RPMI7951 (cell line): ENCODE data around the gene JPT2. TPM values are rescaled to one million over a fixed set of nuclear protein-coding genes. Genes with fewer than 3 reads are reported as not detected.
"Not testable (repeated sequence)": the region's sequence is repeated elsewhere in the genome, so short reads cannot be mapped to it uniquely, and the experiment has no call there.

Experiments
- DNase-seq: peaks from one replicate; pipeline ENCODE4 v3.0.0-alpha.2; 2012; ENCODE audit warnings: low read depth
- total RNA-seq: library from RNA; depleted of rRNA; stranded (reverse); fragments of >200 nt; shearing (Covaris generic); gene quantifications from 2 replicates; pipeline ENCODE4 v1.2.3, GENCODE V29; 2014

The JPT2 gene
- total RNA-seq, 1 experiment from 2014 or later: 148 TPM

GRCh38 chr16:1674751-1675664, 3.1 kb upstream of the JPT2 start:
- peak; percentile 90 for DNase-seq

DNA sequence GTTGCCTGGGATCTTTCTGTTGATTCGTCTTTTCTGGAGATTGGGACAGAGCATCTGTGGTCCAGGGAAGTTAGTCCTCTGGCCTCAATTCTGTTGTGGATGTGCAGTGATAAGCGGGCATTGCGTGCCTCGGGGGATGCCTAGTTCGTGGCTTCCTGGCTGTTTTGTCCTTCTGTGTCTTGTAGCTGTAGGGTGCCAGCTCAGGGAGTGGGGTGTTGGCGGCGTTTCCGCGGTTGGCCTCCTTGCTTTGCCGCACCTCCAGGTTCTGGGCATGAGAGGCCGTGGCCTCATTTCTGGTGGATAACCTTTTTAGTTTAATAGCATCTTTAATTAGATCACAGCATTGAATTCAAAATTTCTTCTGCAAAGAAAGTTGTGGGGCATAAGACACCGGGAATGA, 1.4 kb upstream of the JPT2 start:
- no peak for DNase-seq

- DNase-seq: no peak
Measured at GRCh38 chr16:1677339-1677738, 740 bp upstream of the JPT2 start.

GRCh38 chr16:1678500-1679098, 520 bp downstream of the JPT2 start:
- DNase-seq: peak; percentile 58

DNA sequence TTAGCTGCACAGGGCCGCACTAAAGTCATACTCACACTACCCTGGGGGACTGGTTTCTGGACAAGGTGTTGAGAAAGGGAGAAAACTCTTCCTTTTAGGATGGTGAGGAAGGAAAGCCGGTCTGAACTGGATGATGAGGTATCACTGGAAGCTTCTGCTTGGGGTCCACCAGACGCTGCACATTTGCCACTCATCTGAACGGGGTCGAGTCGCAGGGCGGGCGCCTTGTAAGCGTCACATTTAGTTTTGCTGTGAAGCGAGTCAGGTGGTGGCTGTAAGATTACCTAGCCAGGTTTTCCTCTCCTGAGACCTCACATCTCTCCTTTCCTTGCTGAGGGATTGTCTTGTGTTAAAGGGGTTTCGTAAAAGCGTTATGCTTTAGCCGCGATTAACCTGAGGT, 2.3 kb downstream of the JPT2 start:
- DNase-seq: no peak

DNA sequence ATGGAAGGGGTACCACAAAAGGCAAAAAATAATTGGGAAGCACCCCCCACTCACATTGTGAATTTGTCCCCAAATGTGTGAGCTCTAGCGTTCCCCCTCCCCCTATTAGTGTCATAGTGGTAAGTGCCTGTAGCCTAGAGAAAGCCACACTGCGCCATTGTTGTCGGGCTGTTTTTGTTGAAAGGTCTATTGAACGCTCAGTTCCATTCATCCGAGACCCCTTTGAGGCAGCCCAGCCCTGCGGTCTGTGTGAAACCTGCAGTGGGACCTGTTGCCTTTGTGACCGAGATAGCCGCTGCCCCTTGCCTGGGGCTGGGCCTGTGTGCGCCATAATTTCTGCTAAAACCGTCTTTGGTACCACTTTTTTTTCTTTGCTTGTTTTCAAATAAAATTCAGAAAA, 3.0 kb downstream of the JPT2 start:
- DNase-seq: no peak

DNA sequence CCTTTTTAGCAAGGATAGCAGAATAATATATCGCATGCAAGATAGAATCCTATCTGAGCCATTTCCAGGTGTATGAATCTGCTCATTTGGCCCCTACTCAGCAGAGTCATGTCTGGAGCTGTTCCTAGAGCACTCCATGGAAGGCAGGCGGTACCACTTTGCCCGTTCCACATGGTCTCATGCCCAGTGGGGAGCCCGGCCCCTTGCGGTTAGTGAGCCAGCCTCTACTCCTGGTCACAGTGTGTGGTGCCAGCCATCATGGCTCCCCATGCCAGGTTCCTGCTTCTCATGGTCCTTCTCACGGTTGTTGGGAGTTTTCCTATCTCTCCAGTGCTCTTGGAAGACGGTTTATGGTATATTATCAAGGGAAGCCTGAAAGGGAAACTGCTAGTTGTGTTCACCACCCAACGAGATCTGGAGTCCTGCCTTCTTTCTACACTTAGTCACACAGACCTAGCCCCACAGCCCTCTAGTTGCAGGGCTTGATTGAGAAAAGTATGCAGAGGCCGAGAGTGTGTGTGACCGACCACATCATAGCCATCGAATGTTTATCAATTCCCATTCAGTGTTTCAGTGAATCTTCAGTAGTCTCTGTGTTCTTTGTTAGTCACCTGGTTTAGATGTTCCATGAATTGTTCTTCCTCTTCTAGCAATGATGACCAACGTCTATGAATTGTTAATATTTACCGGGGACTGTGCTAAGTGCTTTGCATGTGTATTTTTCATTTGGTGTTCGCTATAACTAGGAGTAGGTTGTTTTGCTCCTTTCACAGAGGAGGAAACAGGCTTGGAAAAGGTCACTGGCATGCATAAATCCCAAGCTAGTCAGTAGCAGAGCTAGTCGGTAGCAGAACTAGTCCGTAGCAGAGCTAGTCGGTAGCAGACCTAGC, 9.6 kb downstream of the JPT2 start:
- no peak for DNase-seq

DNA sequence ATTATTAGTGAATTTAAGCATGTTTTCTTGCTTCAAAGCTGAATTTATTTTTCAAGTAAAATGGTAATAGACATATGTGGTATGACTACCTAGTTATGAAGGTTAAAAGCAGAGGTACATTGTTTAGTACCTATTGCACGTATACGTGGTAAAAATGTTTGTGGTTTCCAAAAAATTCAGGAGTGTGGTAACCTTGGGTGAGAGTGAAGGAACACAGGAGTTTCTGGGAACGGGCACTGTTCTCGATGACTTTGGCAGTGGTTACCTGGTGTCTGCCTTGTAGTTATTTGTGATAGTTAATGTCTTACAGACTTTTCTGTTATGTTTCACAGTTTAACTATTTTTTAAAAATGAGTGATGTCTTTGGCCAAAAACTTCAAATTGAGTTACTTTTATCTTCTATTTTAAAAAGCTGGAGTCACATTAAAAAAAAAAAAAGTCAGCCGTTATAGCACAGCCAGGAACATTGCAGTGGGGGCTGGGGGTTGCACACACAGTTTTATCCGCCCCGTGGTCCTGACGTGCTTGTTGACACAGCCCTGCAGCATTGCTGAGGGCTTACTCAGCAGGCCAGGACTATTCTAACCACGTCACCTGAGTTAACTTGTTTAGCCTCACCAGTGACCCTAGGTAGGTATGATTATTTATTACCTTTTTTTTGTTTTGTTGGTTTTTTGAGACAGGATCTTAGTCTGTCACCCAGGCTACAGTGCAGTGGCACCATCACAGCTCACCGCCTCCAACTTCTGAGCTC, 10.9 kb downstream of the JPT2 start:
- DNase-seq: no peak

- no peak for DNase-seq
Measured at GRCh38 chr16:1689853-1690252, 11.8 kb downstream of the JPT2 start.

DNA sequence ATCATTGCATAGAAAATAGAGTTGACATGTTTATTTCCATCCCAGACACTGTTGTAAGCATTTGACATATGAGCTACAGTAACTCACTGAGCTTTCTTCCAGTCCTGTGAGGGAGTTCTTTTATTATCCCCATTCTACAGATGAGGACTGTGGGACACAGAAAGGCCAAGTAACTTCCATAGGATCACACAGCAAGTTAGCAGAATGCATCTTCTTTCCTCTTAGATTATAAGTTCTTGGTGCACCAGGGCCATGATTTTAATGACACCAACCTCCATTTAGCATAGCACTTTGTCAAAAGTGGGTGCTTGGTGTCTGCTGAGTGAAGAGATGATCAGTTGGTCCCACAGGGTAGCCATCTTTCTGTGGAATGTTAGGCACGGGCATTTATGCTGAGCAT, 12.7 kb downstream of the JPT2 start:
- no peak for DNase-seq

DNA sequence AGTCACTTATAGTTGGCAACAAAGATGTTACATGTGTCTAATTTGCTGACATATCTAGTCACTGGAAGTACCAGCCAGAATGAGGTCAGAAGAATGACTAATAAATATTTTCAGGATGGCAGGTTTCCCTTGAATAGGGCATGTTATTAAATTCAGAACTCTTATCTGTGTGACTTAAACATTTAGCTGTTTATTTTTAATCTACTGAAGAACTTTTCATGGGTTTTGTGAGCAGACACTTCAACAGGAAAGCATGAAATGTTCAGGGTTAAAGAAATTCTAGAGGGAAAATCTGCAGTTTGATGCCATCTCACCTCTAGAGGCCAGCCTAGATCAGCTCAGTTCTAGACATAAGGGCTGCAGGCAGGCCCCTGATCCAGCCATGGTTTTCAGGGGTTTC, 13.2 kb downstream of the JPT2 start:
- DNase-seq: peak; percentile 48

GRCh38 chr16:1691956-1692355, 13.9 kb downstream of the JPT2 start:
- DNase-seq: peak; percentile 93

GRCh38 chr16:1696863-1697262, 18.8 kb downstream of the JPT2 start:
- DNase-seq: peak; percentile 79

DNA sequence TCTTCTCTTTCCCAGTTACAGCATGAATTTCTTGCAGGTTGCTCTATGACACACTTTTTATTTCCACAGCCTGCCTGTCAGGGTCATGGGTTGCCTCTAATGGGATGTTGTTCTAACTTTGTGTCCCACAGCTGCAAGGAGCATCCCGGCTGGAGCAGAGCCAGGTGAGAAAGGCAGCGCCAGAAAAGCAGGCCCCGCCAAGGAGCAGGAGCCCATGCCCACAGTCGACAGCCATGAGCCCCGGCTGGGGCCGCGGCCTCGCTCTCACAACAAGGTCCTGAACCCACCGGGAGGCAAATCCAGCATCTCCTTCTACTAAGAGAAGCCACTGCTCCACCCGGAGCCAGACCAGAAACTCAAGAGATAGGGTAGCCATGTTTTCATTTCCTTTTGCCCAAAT, 20.6 kb downstream of the JPT2 start:
- DNase-seq: no peak

DNA sequence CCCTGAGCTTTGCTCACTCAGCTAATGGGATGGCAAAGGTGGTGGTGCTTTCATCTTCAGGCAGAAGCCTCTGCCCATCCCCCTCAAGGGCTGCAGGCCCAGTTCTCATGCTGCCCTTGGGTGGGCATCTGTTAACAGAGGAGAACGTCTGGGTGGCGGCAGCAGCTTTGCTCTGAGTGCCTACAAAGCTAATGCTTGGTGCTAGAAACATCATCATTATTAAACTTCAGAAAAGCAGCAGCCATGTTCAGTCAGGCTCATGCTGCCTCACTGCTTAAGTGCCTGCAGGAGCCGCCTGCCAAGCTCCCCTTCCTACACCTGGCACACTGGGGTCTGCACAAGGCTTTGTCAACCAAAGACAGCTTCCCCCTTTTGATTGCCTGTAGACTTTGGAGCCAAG, 22.2 kb downstream of the JPT2 start:
- no peak for DNase-seq

DNA sequence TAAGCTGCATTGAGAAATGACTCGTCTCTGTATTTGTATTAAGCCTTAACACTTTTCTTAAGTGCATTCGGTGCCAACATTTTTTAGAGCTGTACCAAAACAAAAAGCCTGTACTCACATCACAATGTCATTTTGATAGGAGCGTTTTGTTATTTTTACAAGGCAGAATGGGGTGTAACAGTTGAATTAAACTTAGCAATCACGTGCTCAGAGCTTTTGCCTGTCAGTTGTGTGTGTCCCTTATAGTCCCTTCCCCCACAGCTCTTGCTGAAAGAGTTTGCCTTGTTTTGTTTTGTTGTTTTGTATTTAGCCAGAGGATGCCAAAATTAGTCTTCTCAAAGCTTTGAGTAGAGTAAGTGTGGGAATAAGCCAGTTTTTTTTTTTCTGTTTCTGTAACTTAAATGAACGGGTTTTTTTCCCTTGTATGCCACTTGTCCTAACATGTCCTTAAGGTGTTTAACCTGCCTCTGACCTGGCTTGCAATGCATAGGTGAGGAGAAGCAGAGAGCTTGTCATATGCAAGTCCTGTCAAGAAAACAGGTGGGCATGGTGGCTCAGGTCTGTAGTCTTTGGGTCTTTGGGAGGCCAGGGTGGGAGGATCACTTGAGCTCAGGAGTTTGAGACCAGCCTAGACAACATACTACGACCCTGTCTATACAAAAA, 23.3 kb downstream of the JPT2 start:
- no peak for DNase-seq

GRCh38 chr16:1705324-1705687, 27.2 kb downstream of the JPT2 start:
- not testable (repeated sequence) for DNase-seq

- DNase-seq: peak; percentile 84
Measured at GRCh38 chr16:1705688-1706385, 27.8 kb downstream of the JPT2 start, which contains the start of gene MAPK8IP3. TSS of gene MAPK8IP3 (plus strand) at chr16:1706195. CDS start at chr16:1706340, 145 bp downstream.

DNA sequence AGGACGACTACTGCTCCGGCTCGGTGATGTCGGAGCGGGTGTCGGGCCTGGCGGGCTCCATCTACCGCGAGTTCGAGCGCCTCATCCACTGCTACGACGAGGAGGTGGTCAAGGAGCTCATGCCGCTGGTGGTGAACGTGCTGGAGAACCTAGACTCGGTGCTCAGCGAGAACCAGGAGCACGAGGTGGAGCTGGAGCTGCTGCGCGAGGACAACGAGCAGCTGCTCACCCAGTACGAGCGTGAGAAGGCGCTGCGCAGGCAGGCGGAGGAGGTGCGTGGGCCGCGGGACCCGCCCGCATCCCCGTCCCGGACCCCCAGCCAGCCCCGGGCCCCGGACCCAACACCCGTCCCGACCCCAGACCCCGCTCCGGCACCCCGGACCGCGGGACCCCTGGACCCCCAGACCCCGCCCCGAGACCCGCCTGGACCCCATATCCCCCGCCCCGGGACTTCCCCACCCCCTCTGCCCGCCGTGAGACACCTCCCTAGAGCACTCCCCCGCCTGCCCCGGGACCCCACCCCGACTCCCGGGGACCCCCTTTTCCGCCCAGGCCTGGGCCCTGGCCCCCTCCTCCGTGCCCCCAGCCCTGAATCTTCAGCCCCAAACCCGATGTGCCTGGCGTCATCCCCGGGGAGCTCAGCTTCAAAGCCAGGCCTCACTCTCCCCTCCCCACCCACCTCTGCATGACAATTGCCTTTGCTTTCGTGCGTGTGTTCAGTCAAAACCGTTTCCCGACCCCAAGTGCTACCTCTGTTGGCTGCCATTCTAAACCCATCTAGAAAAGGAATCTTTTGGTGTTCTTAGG, 28.5 kb downstream of the JPT2 start:
- peak; percentile 41 for DNase-seq
